Neural cell (in vitro differentiated cells): ENCODE results near the gene USP15.

Experiments
- CTCF ChIP-seq: fragments of 450-650 bp; IDR thresholded peaks from 2 replicates; pipeline ENCODE4 v1.5.1; 2014; ENCODE audit warnings: antibody characterized with exemption, mild to moderate bottlenecking, moderate library complexity; ENCODE audit not compliant: poor library complexity, severe bottlenecking
- EZH2 ChIP-seq: fragments of 200-600, 300-800 bp; shearing (Covaris generic), sonication (generic); IDR thresholded peaks from 2 replicates; pipeline ENCODE4 v1.6.1; 2014; ENCODE audit warnings: antibody characterized with exemption, low read length, borderline replicate concordance, mild to moderate bottlenecking; ENCODE audit not compliant: insufficient read depth, poor library complexity, severe bottlenecking
- MXI1 ChIP-seq: fragments of 450-650 bp; conservative IDR thresholded peaks from 2 replicates; pipeline ENCODE4 v1.6.1; 2014; ENCODE audit warnings: antibody characterized with exemption, mild to moderate bottlenecking; ENCODE audit not compliant: poor library complexity, severe bottlenecking
- REST ChIP-seq: IDR thresholded peaks from 2 replicates; pipeline ENCODE4 v1.6.1; 2012; ENCODE audit warnings: borderline replicate concordance
- SMC3 ChIP-seq: fragments of 450-650 bp; conservative IDR thresholded peaks from 2 replicates; pipeline ENCODE4 v1.6.1; 2014; ENCODE audit warnings: antibody characterized with exemption, mild to moderate bottlenecking, moderate library complexity; ENCODE audit not compliant: poor library complexity
- TAF1 ChIP-seq: IDR thresholded peaks from 2 replicates; pipeline ENCODE4 v1.6.1; 2012; ENCODE audit warnings: low read depth

- no peak for TF ChIP-seq CTCF
- no peak for TF ChIP-seq MXI1
- no peak for TF ChIP-seq REST
- no peak for TF ChIP-seq TAF1
- TF ChIP-seq EZH2 = no peak
- no peak for TF ChIP-seq SMC3
Observed at GRCh38 chr12:62221107-62221506, 39.1 kb upstream of the USP15 start.
